OCI-M1 (cell line): Measurements from ENCODE around the gene SMIM41.

ENCODE experiments used
- DNase-seq: peaks from one replicate; lab custom pipeline; 2025; lab: John Stamatoyannopoulos, UW

SMIM41 gene

GRCh38 chr12:52147367-52147963 is 68.0 kb downstream of the SMIM41 start:
- no peak for DNase-seq

GRCh38 chr12:52147964-52148463 is 68.5 kb downstream of the SMIM41 start:
- DNase-seq, result no peak

- DNase-seq, result no peak
Measured at GRCh38 chr12:52148464-52149181, 69.1 kb downstream of the SMIM41 start.

- no peak for DNase-seq
Measured at GRCh38 chr12:52149182-52149641, 69.7 kb downstream of the SMIM41 start.

- DNase-seq, result no peak
Measured at GRCh38 chr12:52149651-52150241, 70.2 kb downstream of the SMIM41 start.

- no peak for DNase-seq
Measured at GRCh38 chr12:52151153-52151836, 71.8 kb downstream of the SMIM41 start.

GRCh38 chr12:52151837-52152783 is 72.6 kb downstream of the SMIM41 start:
- DNase-seq, result peak; percentile 45

GRCh38 chr12:52152905-52153317 is 73.4 kb downstream of the SMIM41 start:
- no peak for DNase-seq

- DNase-seq, result no peak
Measured at GRCh38 chr12:52155048-52155868, 75.8 kb downstream of the SMIM41 start.

- no peak for DNase-seq
Measured at GRCh38 chr12:52156311-52156710, 76.8 kb downstream of the SMIM41 start.

GRCh38 chr12:52156757-52157565 is 77.5 kb downstream of the SMIM41 start:
- peak; percentile 73 for DNase-seq

GRCh38 chr12:52157566-52158150 is 78.2 kb downstream of the SMIM41 start:
- DNase-seq, result no peak
